Inferior parietal cortex (tissue), 1 donor: ENCODE measurements around the gene PAX6.

Experiments
- DNase-seq: peaks from one replicate; pipeline ENCODE4 v3.0.0-alpha.2; 2016; ENCODE audit errors: extremely low spot score

PAX6 gene

DNA sequence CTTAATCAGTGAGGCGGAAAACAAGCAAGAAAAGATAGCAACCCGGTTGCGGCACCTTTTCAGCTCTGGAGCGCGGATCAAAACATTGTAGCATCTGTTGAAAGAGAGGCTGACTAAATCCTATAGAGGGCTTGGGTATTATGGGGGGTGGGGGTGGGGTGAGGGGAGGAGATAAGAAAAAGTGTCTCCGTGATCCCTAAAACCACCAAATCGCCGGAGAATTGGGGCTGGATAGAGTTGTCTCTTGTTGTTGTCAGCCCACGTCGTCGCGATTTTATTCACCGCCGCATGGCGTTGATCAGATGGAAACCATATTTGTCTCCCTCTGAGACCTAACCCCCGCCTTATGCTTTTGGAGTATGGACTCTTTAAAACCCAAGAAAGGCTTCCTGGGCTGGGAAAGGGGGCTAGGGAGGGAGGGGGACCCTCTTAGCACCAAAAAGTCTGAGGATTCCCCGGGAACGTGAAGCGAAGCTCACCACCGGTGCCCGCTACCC, 13.0 kb downstream of the PAX6 start:
- no peak for DNase-seq

DNA sequence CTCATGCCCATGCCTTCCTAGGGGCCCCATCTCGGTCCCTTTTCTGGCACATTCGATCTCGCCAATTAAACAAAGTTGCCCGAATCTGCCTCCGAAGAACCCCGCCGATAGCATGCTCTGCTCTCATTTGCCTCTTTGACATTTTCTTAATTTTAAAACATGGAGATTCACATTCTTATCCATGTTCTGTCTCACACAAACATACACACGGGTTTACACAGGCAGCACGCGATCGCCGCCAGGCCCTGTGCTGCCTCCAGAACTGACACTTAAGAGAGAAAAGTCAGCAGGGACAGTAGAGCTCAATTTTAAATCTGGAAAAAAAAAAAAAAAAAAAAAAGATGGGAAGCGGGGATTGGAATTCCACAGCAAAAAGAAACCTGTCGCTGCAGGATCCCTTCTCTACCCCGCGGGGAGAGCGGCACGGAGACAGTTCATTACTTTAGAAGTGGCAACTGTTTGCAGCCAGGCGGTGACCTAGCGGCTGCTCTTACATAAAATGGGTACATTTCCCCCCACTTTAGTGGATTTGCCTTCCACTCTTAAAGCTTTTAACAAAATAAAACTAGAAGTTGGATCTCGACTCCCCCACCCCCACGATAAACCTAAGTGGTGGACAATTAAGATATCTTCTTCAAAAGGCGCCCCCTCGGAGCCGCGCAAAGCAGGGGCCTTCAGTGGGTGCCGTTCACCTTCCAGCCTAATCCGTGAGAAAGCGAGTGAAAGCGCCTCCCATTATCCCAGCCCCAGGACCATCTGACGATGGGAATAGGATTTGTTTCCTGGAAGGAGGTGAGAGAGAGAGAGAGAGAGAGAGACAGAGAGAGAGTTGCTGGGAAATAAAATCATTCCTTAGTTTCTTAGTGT, 13.7 kb downstream of the PAX6 start:
- no peak for DNase-seq

- no peak for DNase-seq
Observed at GRCh38 chr11:31796499-31797189, 14.5 kb downstream of the PAX6 start.

DNA sequence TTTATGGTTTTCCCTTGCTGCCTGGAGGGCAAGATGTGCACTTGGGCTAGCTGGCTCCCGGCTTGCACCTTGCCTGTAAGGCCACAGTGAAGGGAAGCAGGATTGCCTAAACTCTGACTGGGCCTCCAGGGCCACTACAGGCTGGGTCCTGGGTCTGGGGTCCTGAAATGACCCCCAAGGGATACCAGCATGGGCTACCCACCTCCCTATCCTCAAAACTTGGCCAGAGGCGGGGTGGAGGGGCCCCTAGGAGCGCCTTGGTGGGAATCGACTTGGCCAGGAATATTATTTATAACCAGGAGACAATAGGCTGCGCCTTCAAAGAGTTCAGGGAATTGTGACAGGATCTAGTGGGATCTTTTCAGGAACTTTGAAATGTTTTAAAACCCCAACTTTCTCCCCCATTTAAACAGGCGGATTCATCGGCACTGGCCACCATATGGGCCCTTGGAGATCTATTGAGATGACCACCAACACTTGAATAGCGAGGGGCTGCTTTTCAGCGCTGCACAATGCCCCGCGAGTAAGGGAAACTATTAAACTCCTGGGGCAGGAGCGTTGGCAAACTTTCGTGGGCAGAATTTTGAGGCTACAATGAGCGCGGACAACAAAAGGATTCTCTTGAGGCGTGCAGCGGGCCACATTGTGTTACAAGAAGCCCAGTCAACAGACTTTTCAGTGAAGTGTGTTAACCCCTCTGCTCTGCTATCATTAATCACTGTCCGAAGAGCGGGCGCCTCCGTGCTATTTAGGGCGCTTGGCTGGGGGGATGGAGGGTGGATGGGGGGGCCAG, 15.2 kb downstream of the PAX6 start:
- DNase-seq, result no peak

GRCh38 chr11:31794548-31794947, 16.6 kb downstream of the PAX6 start:
- DNase-seq, result no peak

DNA sequence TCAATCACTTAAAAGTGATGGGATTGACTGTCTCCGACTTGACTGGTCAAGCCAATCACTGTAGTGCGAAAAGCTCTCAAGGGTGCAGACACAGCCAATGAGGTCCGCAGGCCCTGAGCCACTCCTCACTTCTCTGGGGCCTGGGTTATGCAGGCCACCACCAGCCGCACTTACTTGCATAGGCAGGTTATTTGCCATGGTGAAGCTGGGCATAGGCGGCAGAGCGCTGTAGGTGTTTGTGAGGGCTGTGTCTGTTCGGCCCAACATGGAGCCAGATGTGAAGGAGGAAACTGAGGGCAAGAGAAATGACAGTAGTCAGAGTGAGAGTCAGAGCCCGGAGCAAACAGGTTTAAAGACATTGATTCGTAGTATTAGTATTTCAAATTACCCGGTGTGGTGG, 17.9 kb downstream of the PAX6 start:
- no peak for DNase-seq

GRCh38 chr11:31792456-31792855, 18.7 kb downstream of the PAX6 start:
- no peak for DNase-seq

GRCh38 chr11:31792036-31792435, 19.1 kb downstream of the PAX6 start:
- no peak for DNase-seq

- no peak for DNase-seq
Observed at GRCh38 chr11:31790649-31791048, 20.5 kb downstream of the PAX6 start.

GRCh38 chr11:31788085-31788484, 23.0 kb downstream of the PAX6 start:
- no peak for DNase-seq

DNA sequence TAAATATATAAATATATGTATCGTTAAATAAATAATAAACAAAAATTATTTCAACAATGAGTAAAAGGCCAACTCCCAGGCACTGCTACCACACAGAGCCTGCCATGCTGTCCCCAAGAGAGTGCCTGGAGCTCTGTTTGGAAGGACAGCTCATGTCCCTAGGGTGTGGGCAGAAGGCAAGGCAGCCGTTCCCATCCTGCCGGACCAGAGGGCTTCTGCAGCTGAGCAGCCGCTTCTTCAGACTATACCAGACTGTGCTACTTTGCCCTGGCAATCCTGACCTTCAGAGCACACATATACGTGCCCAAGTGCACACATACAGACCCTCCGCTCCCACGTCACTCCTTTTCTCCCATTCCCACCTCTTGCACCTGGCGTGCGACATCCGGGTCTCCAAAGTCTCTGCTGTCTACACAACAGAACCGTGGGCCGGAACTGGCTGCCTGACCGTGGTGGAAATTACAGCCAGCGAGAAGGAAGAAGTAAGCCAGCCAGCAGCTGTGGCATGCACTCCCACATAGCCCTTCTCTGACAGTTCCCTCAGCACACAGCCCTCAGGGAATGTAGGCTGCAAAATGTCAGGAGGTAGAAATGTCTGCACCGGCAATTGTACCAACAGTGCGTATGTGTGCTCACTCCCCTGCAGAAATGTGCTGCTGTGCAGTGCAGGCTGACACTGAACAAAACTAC, 24.0 kb downstream of the PAX6 start:
- no peak for DNase-seq

DNA sequence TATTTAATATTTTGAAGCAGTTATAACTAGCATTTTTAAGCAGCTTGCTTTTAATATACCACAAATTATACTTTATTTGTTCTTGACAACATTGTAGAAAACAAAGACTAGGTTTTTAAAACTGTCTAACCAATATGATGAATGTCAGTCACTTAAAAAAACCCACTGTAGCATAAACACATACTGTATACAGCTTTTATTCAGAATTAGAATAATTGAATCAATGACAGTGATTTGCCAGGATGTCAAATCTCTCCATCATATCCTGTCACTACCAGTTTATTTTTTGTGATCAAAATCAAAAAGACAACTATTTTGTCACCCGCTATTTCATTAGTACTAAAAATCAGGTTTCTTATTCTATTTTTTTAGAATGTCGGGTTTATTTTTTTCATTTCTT, 26.5 kb downstream of the PAX6 start:
- DNase-seq, result no peak

DNA sequence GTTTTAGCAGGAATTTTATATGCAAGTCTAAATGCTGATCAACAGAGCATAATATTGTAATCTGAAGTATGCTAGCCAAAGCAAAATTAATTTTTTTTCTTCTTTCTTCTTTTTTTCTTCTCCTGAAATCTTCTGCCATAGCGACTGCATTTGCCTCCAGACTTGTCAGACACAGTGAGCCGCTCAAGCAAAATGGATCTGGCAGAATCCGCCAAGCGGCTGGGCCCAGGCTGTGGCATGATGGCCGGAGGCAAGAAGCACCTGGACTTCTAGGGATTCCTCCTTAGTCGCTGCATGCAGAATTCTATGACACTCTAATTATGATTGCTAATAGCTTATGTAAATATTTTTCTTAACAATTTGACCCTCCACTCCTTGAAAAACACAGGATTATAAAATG, 27.9 kb downstream of the PAX6 start:
- no peak for DNase-seq

DNA sequence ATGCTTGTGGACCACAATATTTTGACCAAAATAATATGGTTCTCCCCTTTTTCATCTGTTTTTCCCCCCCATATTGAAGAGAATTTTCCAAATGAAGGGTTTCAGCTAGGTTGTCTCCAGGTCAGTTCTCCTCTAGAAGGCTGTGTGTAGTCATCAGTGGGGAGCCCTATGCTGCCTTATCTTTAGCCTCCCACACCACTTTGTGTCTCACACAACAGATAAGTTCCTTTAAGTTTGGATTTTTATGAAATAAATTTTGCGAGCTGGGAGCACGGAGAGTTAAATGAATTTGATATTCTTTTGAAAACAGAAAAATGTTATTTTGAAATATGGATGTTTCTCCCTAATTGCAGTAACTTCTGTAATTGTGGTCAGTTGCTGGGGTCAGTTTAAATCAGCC, 28.9 kb downstream of the PAX6 start:
- no peak for DNase-seq

GRCh38 chr11:31780480-31780971, 30.6 kb downstream of the PAX6 start:
- no peak for DNase-seq

- no peak for DNase-seq
Observed at GRCh38 chr11:31780078-31780477, 31.0 kb downstream of the PAX6 start.

DNA sequence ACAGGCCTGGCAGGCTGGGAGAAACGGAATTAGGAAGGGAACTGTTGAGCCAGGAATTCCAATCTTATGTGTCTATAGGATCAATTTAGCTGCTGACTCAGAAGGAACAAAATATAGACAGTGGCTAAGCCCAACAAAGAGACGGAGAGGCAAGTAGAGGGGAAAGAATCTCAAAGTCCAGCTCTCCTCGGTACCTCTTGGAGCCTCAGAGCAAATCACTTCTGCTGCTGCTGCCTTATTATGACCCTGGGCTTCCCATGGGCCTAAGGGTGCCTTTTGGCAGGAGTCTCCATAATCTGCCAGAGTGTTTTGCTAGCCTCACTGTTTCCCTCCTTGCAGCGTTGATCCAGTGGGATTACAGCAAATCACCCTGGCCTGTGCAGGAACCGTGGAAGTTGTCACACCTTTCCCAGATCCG, 31.7 kb downstream of the PAX6 start:
- DNase-seq, result no peak

DNA sequence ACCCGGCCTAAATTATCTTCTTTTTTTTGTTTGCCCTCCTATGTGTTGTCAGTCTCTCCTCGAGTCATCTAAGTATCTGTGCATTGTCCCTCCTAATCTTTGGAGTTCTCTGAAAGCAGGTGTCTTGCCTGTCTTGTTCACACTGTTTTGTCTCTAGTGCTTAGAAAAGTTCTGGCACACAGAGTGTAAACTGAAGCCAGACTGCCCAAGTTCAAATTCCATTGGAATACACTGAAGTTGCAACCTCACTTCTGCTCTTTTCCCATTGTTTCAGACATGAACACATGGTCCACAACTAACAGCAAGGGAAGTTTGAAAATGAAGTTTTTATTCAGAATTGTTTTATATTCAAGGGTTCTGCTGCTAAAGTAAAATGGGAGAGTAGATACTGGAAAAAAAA, 38.7 kb downstream of the PAX6 start:
- DNase-seq, result no peak

DNA sequence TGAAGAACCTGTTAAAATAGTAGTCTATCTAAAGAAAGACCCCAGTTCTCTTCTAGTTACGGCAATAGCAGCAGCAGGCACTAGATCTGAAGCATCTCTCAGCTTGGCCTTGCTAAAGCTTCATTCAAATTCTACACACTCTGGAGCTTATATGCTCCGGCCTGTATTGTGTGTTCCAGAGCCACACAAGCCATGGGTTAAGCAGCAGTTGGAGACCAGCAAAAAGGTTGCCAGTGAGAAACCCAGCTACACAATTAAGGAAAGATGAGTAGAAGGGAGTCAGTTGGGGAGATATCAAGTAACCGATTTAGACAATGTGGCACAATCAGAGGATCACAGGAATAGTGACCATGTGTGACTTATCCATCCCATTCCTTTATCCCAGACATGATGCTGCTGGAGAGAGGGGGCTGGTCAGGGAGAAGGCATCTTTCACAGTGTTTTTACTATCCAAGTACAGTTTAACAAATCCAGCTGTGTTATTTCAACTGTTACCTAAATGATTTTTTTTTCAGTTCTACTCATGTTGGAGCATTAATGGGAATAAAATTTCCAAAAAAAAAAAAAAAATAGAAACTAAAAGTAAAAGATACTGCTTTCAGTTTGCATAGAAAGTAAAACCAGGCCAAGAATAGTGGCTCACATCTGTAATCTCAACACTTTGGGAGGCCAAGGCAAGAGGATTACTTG, 41.0 kb downstream of the PAX6 start:
- no peak for DNase-seq

DNA sequence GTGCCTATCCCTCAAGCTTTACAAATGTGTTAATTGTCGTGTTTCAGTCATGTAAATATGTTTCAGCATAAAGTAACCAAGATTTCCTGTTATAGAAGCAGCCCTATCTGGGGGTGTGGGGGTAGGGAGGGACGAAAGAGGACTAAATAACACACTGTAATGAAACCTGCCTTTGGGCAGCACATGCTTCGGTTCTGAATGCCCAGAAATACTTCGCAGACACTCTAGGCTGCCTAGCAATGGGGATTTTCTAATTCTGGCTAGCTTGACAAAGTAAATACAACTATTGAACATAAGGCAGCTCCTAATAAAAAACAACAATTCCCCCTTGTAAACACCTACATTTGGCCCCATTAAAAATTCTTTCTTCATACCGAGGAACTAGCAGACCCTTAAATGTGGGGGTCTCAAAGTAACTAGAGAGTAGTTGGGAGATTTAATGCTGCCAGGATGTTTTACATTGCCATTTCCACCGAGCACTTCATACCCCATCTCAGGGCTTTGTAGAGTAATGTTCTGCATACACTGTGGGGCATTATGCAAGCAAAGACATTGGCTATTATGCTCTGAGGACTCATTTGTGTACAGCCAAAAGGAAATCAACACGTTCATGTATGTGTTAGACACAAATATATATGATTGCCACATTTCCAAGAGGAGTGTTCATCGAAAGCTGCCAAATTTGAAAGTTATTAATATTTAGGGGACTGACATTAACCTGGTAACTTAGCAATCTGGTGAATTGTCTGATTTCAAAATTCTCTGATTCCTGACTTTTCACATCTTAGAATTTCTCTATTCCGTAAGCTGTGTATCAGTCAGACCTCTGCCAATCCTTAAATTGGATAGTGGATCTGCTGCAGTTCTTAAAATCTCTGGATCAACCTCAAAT, 42.1 kb downstream of the PAX6 start:
- no peak for DNase-seq
